Hepatocyte (in vitro differentiated cells): Measurements from ENCODE around the gene ADAMTS12. TPM values are rescaled to one million over a fixed set of nuclear protein-coding genes. Genes with fewer than 3 reads are reported as not detected.

ENCODE experiments used
- DNase-seq: peaks from one replicate; pipeline ENCODE4 v3.0.0-alpha.2; 2016; ENCODE audit warnings: low spot score
- H2AFZ ChIP-seq: fragments of 200-600 bp; sonication (generic); 2 replicates; pipeline ENCODE4 v1.6.0; 2016; ENCODE audit warnings: antibody characterized with exemption, mild to moderate bottlenecking
- H3K27ac ChIP-seq: fragments of 200-600 bp; sonication (generic); 2 replicates; pipeline ENCODE4 v1.5.1; 2016; ENCODE audit warnings: mild to moderate bottlenecking
- H3K27me3 ChIP-seq: fragments of 200-600 bp; sonication (generic); 2 replicates; pipeline ENCODE4 v1.6.1; 2016
- H3K36me3 ChIP-seq: fragments of 200-600 bp; sonication (generic); replicated peaks from 2 replicates; pipeline ENCODE4 v1.5.1; 2016; ENCODE audit warnings: low read depth; ENCODE audit not compliant: insufficient read depth
- H3K4me1 ChIP-seq: fragments of 200-600 bp; sonication (generic); 2 replicates; pipeline ENCODE4 v1.5.1; 2016; ENCODE audit warnings: mild to moderate bottlenecking, moderate library complexity; ENCODE audit not compliant: insufficient read depth
- H3K4me2 ChIP-seq: fragments of 200-600 bp; sonication (generic); 2 replicates; pipeline ENCODE4 v1.6.0; 2016
- H3K4me3 ChIP-seq: fragments of 200-600 bp; sonication (generic); 2 replicates; pipeline ENCODE4 v1.5.1; 2016; ENCODE audit warnings: mild to moderate bottlenecking
- H3K79me2 ChIP-seq: fragments of 200-600 bp; sonication (generic); 2 replicates; pipeline ENCODE4 v1.6.0; 2017; ENCODE audit warnings: mild to moderate bottlenecking
- H3K9me2 ChIP-seq: fragments of 200-600 bp; sonication (generic); replicated peaks from 2 replicates; pipeline ENCODE4 v1.6.0; 2017; ENCODE audit warnings: mild to moderate bottlenecking; ENCODE audit not compliant: insufficient read depth
- H3K9me3 ChIP-seq: fragments of 200-600 bp; sonication (generic); 2 replicates; pipeline ENCODE4 v1.5.1; 2016; ENCODE audit warnings: low read depth, mild to moderate bottlenecking
- H4K20me1 ChIP-seq: fragments of 200-600 bp; sonication (generic); 2 replicates; pipeline ENCODE4 v1.6.0; 2016; ENCODE audit warnings: mild to moderate bottlenecking; ENCODE audit not compliant: insufficient read depth, poor library complexity, severe bottlenecking
- CTCF ChIP-seq: fragments of 200-600 bp; sonication (generic); IDR thresholded peaks from 2 replicates; pipeline ENCODE4 v1.5.1; 2016; ENCODE audit warnings: antibody characterized with exemption, mild to moderate bottlenecking; ENCODE audit not compliant: poor library complexity
- EZH2 ChIP-seq: fragments of 200-600 bp; sonication (generic); IDR thresholded peaks from 2 replicates; pipeline ENCODE4 v1.6.1; 2016; ENCODE audit warnings: antibody characterized with exemption, mild to moderate bottlenecking, borderline replicate concordance
- EZH2phosphoT487 ChIP-seq: fragments of 200-600 bp; sonication (generic); IDR thresholded peaks from one replicate; pipeline ENCODE4 v1.6.1; 2018; ENCODE audit warnings: antibody characterized with exemption, mild to moderate bottlenecking, low read depth, moderate library complexity; ENCODE audit not compliant: unreplicated experiment, severe bottlenecking
- WGBS: methylation state at CpG from one replicate; pipeline ENCODE4 v1.1.6; 2016; ENCODE audit warnings: low lambda C conversion rate; ENCODE audit errors: missing lambda C conversion rate; 5-methylcytosine and 5-hydroxymethylcytosine counted together
- polyA plus RNA-seq: library from polyadenylated mRNA; unstranded; fragments of >200 nt; fragmentation: Nextera tagmentation; extraction: Ambion mirVana; gene quantifications from 2 replicates; pipeline ENCODE4 v1.2.1, GENCODE V29; 2016
- total RNA-seq: library from RNA; depleted of rRNA; stranded (reverse); fragments of >200 nt; gene quantifications from 2 replicates; pipeline ENCODE4 v1.2.3, GENCODE V29; 2014

Gene ADAMTS12
- total and polyA plus RNA-seq, 2 experiments from 2014 or later, result 3.2 to 8.9 TPM

- Histone ChIP-seq H3K9me3 (no peaks in the 10 kb centered on the region), H3K4me1 (no peaks in the 10 kb centered on the region), H3K27ac (no peak overlapping the region), H2AFZ (no peak overlapping the region), H3K79me2 (no peaks in the 10 kb centered on the region), H3K36me3 (no peaks in the 10 kb centered on the region), H3K27me3 (no peaks in the 10 kb centered on the region), H3K4me3 (no peak overlapping the region), H3K9me2 (no peaks in the 10 kb centered on the region), H4K20me1 (no peaks in the 10 kb centered on the region), H3K4me2 (no peak overlapping the region)
- TF ChIP-seq EZH2phosphoT487 (no peak), EZH2 (no peak)
- 95% methylated on average over 2 of the region's 2 CpGs for WGBS
- DNase-seq, result no peak
Measured at GRCh38 chr5:33538201-33538600, 353.6 kb downstream of the ADAMTS12 start.

DNA sequence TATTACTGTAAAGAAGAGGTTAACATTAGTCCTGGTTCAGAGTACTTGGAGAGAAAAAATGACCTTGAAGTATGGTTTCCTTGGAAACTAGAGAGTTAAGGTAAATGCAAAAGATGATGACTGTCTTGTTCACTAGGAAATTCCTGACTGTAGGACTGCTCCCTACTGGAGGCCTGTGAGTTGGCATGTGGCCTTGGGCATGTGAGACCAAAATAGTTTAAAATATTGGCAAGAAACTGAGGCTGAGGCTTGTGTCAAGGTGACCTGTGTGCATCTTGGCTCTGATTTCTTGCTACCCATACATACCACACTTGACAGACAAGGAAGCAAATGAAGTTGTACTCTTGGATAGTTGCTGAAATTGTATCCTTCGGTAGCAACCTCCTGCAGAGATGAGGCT lies 354.6 kb downstream of the ADAMTS12 start:
- Histone ChIP-seq H3K4me2 (no peak overlapping the region), H4K20me1 (no peaks in the 10 kb centered on the region), H3K9me2 (no peaks in the 10 kb centered on the region), H3K27ac (no peak overlapping the region), H3K9me3 (no peaks in the 10 kb centered on the region), H2AFZ (no peak overlapping the region), H3K4me1 (no peaks in the 10 kb centered on the region), H3K27me3 (no peaks in the 10 kb centered on the region), H3K4me3 (no peak overlapping the region), H3K36me3 (no peaks in the 10 kb centered on the region), H3K79me2 (no peaks in the 10 kb centered on the region)
- TF ChIP-seq CTCF (no peak), EZH2 (no peak), EZH2phosphoT487 (no peak)
- DNase-seq, result no peak
- WGBS, result 91% methylated on average over 1 of the region's 1 CpG

- no peak overlapping the region for H3K4me3 ChIP-seq
- DNase-seq, result no peak
- no peak for TF ChIP-seq EZH2
- TF ChIP-seq EZH2phosphoT487, result no peak
- TF ChIP-seq CTCF, result no peak
- H3K79me2 ChIP-seq, result no peaks in the 10 kb centered on the region
- no peak overlapping the region for H2AFZ ChIP-seq
- H3K9me3 ChIP-seq, result no peaks in the 10 kb centered on the region
- H3K27me3 ChIP-seq, result no peaks in the 10 kb centered on the region
- H3K9me2 ChIP-seq, result no peaks in the 10 kb centered on the region
- H3K36me3 ChIP-seq, result no peaks in the 10 kb centered on the region
- H3K4me1 ChIP-seq, result no peaks in the 10 kb centered on the region
- 88% methylated on average over 1 of the region's 1 CpG for WGBS
- no peaks in the 10 kb centered on the region for H4K20me1 ChIP-seq
- H3K27ac ChIP-seq, result no peak overlapping the region
- no peak overlapping the region for H3K4me2 ChIP-seq
Measured at GRCh38 chr5:33536802-33537201, 355.0 kb downstream of the ADAMTS12 start.

- no peak overlapping the region for H3K27ac ChIP-seq
Measured at GRCh38 chr5:33531824-33532223, 360.0 kb downstream of the ADAMTS12 start.

More at GRCh38 chr5:33531824-33532223, 360.0 kb downstream of the ADAMTS12 start:
- Histone ChIP-seq H3K36me3 (no peaks in the 10 kb centered on the region), H4K20me1 (no peaks in the 10 kb centered on the region), H3K4me2 (no peak overlapping the region), H2AFZ (no peak overlapping the region), H3K9me3 (no peaks in the 10 kb centered on the region), H3K4me1 (no peaks in the 10 kb centered on the region), H3K9me2 (no peaks in the 10 kb centered on the region), H3K79me2 (no peaks in the 10 kb centered on the region), H3K4me3 (no peak overlapping the region), H3K27me3 (no peaks in the 10 kb centered on the region)
- no peak for DNase-seq
- WGBS, result 79% methylated on average over 4 of the region's 4 CpGs
- TF ChIP-seq CTCF (no peak), EZH2 (no peak), EZH2phosphoT487 (no peak)
